Thymus (tissue), 11 donors: ENCODE data around the gene HABP2. TPM values are rescaled to one million over a fixed set of nuclear protein-coding genes. Genes with fewer than 3 reads are reported as not detected.

Experiments used
- DNase-seq, 9 donors: peaks; one replicate each; pipeline ENCODE4 v3.0.0-alpha.2; 2013; ENCODE audit warnings: low spot score in 9 of 9, low read depth in 6 of 9, missing footprints in 1 of 9
- H3K27ac ChIP-seq, 2 donors: one replicate each; pipeline ENCODE4 v1.5.1; 2013; ENCODE audit warnings: control low read depth in 1 of 2, low read depth in 1 of 2, low read length in 1 of 2, mild to moderate bottlenecking in 1 of 2, moderate library complexity in 1 of 2
- H3K27me3 ChIP-seq, 2 donors: one replicate each; pipeline ENCODE4 v1.5.1; 2013; ENCODE audit warnings: low read length in 1 of 2; ENCODE audit not compliant: control insufficient read depth in 2 of 2, insufficient read depth in 1 of 2
- H3K36me3 ChIP-seq, 2 donors: one replicate each; pipeline ENCODE4 v1.5.1; 2013; ENCODE audit warnings: low read length in 1 of 2, mild to moderate bottlenecking in 1 of 2, moderate library complexity in 1 of 2; ENCODE audit not compliant: control insufficient read depth in 2 of 2, insufficient read depth in 2 of 2
- H3K4me1 ChIP-seq, 2 donors: one replicate each; pipeline ENCODE4 v1.5.1; 2013; ENCODE audit warnings: low read length in 2 of 2; ENCODE audit not compliant: control insufficient read depth in 2 of 2, insufficient read depth in 2 of 2
- H3K4me3 ChIP-seq, 2 donors: one replicate each; pipeline ENCODE4 v1.5.1; 2013; ENCODE audit warnings: low read length in 2 of 2, control low read depth in 1 of 2, mild to moderate bottlenecking in 1 of 2
- H3K9me3 ChIP-seq, 2 donors: one replicate each; pipeline ENCODE4 v1.5.1; 2013; ENCODE audit warnings: low read length in 1 of 2, mild to moderate bottlenecking in 1 of 2; ENCODE audit not compliant: control insufficient read depth in 2 of 2, insufficient read depth in 1 of 2
- WGBS: extraction: QIAGEN DNeasy Blood & Tissue Kit; methylation state at CpG from one replicate; pipeline ENCODE4 v1.1.7; 2013; 5-methylcytosine and 5-hydroxymethylcytosine counted together
- polyA plus RNA-seq: library from polyadenylated mRNA; stranded (reverse); fragments of 200-250 nt; gene quantifications from one replicate; pipeline ENCODE4 v1.2.3, GENCODE V29; 2013
- total RNA-seq: library from RNA; stranded (reverse); fragments of 120-200 nt; gene quantifications from one replicate; pipeline ENCODE4 v1.2.4, GENCODE V29; 2013
- donor health status: healthy.

Gene HABP2
- total and polyA plus RNA-seq, 2 donors: 0.19 to 0.96 TPM

DNA sequence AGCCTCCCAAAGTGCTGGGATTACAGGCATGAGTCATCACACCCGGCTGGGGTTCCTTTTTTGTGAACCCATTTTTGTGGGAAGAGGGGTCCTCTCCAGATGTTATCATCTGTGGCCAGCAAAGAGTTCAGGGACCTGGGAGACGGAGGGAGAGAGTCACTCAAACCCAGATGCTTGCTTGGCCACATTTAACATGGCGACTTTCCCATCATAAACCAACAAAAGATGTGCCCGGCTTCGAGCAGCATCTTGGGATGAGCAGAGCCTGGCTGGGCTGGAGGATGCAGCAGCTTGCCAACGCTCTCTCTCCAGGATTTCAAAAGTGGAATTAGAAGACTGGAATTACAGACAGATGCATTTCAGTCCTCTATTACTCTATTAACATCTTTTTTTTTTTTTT is 19.1 kb upstream of the HABP2 start:
- Histone ChIP-seq H3K4me1 (no peaks in the 10 kb centered on the region), H3K9me3 (no peaks in the 10 kb centered on the region), H3K27me3 (no peaks in the 10 kb centered on the region), H3K27ac (no peak overlapping the region), H3K4me3 (no peak overlapping the region), H3K36me3 (no peaks in the 10 kb centered on the region)
- DNase-seq: no peak
- 91% methylated on average over 6 of the region's 6 CpGs for WGBS

DNA sequence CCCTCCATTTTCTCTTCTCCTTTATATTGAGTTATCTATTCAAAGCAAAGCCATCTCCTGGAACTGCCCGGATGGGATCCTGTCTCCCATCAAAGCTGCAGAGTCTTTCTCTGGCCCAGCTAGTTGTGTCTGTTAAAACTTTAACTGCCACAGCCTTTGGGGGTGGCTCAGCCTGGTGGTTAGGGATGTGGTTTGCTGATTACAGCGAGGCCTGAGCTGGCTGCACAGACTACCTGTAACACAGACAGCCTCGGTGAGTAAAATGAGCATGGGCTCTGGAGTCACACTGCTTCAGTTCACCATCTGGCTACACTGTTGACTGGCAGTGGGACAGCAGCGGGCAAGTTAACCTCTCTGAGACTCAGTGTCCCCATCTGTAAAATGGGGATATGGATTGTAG is 18.4 kb upstream of the HABP2 start:
- 58% methylated on average over 4 of the region's 4 CpGs for WGBS
- no peaks in the 10 kb centered on the region for H3K4me1 ChIP-seq
- DNase-seq: no peak

GRCh38 chr10:113537672-113538071 is 15.2 kb upstream of the HABP2 start:
- Histone ChIP-seq H3K27ac (no peak overlapping the region), H3K4me3 (no peak overlapping the region), H3K4me1 (no peaks in the 10 kb centered on the region), H3K9me3 (no peaks in the 10 kb centered on the region), H3K36me3 (no peaks in the 10 kb centered on the region), H3K27me3 (no peaks in the 10 kb centered on the region)
- no peak for DNase-seq
- 98% methylated on average over 3 of the region's 3 CpGs for WGBS

More for the DNA sequence above, 18.4 kb upstream of the HABP2 start:
- no peak overlapping the region for H3K27ac ChIP-seq
- no peaks in the 10 kb centered on the region for H3K27me3 ChIP-seq
- no peak overlapping the region for H3K4me3 ChIP-seq
- no peaks in the 10 kb centered on the region for H3K9me3 ChIP-seq
- H3K36me3 ChIP-seq: no peaks in the 10 kb centered on the region

- Histone ChIP-seq H3K4me1 (no peaks in the 10 kb centered on the region), H3K27me3 (no peaks in the 10 kb centered on the region), H3K4me3 (no peak overlapping the region), H3K27ac (no peak overlapping the region), H3K36me3 (no peaks in the 10 kb centered on the region), H3K9me3 (no peaks in the 10 kb centered on the region)
- WGBS: 90% methylated on average over 1 of the region's 1 CpG
- DNase-seq: no peak
These were observed 14.7 kb upstream of the HABP2 start for GRCh38 chr10:113538151-113538550.

DNA sequence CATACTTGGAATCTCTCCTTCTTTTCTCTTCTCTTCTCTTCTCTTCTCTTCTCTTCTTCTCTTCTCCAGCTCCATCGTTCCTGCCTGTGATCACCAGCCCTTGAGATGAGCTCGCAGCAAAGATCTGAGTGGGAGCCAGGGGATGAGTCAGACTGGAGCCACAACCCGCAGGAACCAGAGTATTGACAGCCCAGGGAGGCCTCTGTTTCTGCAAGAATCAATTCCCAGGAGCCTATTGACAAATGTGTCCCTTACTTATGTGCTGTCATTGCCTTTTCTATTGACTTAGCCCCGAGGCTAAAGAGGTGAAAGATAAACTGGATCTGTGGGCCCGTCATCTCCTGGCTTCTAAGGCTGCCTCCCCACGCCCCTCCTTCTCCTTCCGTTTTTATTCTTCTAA is 13.1 kb upstream of the HABP2 start:
- no peak for DNase-seq
- Histone ChIP-seq H3K36me3 (no peaks in the 10 kb centered on the region), H3K4me3 (no peak overlapping the region), H3K27me3 (no peaks in the 10 kb centered on the region), H3K4me1 (no peaks in the 10 kb centered on the region), H3K27ac (no peak overlapping the region), H3K9me3 (no peaks in the 10 kb centered on the region)
- 95% methylated on average over 7 of the region's 7 CpGs for WGBS

DNA sequence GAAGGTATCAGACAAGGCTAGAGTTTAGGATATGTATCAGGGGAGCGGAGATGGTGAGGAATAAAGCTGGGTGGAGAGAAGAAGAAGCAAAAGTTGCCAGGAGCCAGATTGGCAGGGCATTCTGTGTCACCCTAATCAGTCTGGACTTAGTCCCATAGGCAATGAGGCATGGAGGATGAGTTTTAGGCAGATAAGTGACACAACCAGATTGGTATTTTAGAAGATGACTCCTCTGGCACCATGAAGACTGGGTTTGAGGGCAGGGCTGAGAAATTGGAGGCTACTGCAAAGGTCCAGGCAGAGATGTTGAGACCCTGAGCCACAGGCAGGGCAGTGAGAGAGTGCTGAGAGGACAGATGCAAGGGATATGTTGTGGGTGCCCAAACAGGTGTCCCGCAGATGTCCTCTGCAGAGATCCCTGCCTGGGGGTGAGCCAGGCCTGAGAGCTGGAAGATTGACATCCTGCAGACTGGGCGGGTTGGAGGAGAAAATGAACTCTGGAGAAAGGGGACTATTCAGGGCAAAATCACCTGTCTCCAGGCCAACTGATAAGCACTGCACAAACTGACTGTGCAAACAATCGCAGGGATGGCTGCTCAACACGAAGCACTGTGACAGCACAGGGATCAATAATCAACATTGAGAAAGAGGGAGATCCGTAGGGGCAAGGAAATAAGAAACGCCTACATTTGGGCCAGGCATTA is 11.9 kb upstream of the HABP2 start:
- no peaks in the 10 kb centered on the region for H3K27me3 ChIP-seq
- 96% methylated on average over 7 of the region's 7 CpGs for WGBS
- H3K4me3 ChIP-seq: no peak overlapping the region
- no peak for DNase-seq
- H3K36me3 ChIP-seq: no peaks in the 10 kb centered on the region
- no peak overlapping the region for H3K27ac ChIP-seq
- H3K9me3 ChIP-seq: no peaks in the 10 kb centered on the region
- no peaks in the 10 kb centered on the region for H3K4me1 ChIP-seq

DNA sequence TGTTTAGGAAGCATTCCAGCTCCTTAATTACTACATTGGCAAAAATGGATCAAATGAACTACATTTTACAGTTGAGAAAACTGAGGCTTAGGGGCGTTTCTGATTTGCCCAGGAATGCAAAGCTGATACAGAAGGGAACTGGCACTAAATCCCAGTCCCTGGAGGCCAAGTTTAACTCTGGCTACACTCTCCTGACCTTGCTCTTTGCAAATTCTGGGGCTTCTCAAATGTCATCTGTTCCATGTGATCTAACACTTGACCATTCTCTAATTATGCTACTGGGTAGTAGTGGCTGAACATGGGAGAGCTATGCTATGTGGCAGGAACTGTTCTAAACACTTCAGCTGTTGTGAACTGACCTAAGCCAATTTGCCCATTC is 11.3 kb upstream of the HABP2 start:
- Histone ChIP-seq H3K36me3 (no peaks in the 10 kb centered on the region), H3K4me3 (no peak overlapping the region)

GRCh38 chr10:113543107-113543955 is 9.5 kb upstream of the HABP2 start:
- Histone ChIP-seq H3K4me3 (no peak overlapping the region), H3K9me3 (no peaks in the 10 kb centered on the region), H3K27me3 (no peaks in the 10 kb centered on the region), H3K4me1 (no peaks in the 10 kb centered on the region), H3K36me3 (no peaks in the 10 kb centered on the region), H3K27ac (no peak overlapping the region)
- 92% methylated on average over 5 of the region's 5 CpGs for WGBS
- no peak for DNase-seq

More for the DNA sequence above, 11.3 kb upstream of the HABP2 start:
- 94% methylated on average over 1 of the region's 1 CpG for WGBS
- H3K9me3 ChIP-seq: no peaks in the 10 kb centered on the region
- H3K27me3 ChIP-seq: no peaks in the 10 kb centered on the region
- DNase-seq: no peak
- no peaks in the 10 kb centered on the region for H3K4me1 ChIP-seq
- H3K27ac ChIP-seq: no peak overlapping the region

DNA sequence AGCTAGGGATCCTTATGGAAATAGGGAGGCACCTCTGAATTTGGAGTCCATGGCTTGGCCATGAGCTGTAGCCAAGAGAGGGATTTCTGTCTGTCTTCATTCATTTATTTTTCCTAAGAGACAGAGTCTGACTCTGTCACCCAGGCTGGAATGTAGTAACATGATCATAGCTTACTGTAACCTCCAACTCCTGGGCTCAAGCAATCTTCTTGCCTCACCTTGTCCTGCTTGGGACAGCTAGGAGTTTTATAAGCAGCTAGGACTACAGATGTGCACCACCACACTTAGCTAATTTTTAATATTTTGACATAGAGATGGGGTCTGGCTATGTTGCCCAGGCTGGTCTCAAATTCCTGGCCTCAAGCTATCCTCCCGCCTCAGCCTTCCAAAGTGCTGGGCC is 8.5 kb upstream of the HABP2 start:
- Histone ChIP-seq H3K36me3 (no peaks in the 10 kb centered on the region), H3K4me1 (no peaks in the 10 kb centered on the region), H3K9me3 (no peaks in the 10 kb centered on the region), H3K27ac (no peak overlapping the region), H3K4me3 (no peak overlapping the region), H3K27me3 (no peaks in the 10 kb centered on the region)
- no peak for DNase-seq
- WGBS: 100% methylated on average over 1 of the region's 1 CpG
